HG03095 (cell line): ENCODE data around the gene GNAI2.
A peak's percentile ranks its signal among the peaks of the same experiment; 100 is the strongest.

Source experiments
- ATAC-seq: cut with Tn5 transposase; IDR thresholded peaks from one replicate; pipeline ENCODE4 v1.9.1; 2021; ENCODE audit warnings: moderate library complexity; ENCODE audit not compliant: unreplicated experiment

The GNAI2 gene

DNA sequence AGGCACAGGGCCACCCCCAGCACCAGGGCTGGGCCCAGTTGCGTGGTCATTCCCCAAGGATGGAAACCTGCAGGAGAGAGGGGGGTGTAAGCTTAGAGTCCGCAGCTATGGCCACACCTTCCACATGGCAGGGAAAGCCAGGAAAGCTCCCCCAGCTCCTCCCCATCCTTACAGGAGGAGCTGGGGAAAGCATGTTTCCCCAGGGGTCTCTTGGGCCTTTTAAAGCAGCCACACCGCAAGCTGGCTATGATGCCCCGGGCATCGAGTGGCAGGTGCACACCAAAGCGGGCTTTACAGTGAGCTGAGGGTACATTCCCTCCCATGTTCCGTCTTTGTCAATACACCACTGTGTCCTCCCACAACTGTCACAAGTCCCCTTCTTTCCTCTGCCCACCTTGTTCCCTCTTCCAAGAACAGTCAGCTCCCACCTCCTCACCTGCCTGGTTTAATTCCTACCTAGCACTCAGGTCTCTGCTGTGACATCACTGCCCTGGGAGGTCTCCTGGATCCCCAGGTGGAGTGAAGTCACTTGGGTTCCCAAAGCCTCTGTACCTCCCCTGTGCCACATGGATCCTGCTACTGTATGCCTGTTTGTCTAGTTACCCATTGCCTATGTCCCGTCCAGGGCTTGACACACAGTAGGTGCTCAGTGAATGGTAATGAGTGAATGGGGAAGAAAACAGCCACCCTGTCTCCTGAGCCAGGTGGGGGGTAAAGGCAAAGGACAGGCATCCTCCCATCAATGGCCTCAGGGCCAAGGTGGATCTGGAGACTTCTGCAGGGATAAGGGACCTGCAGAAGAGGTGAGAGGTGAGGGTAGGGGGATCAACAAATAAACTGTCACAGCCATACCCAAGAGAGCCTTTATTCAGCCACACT, 59.8 kb downstream of the GNAI2 start:
- ATAC-seq: no peak

GRCh38 chr3:50296721-50297383, 60.8 kb downstream of the GNAI2 start:
- ATAC-seq: no peak

GRCh38 chr3:50297384-50297775, 61.4 kb downstream of the GNAI2 start:
- ATAC-seq: no peak

- no peak for ATAC-seq
Measured at GRCh38 chr3:50297896-50298725, 62.1 kb downstream of the GNAI2 start.

DNA sequence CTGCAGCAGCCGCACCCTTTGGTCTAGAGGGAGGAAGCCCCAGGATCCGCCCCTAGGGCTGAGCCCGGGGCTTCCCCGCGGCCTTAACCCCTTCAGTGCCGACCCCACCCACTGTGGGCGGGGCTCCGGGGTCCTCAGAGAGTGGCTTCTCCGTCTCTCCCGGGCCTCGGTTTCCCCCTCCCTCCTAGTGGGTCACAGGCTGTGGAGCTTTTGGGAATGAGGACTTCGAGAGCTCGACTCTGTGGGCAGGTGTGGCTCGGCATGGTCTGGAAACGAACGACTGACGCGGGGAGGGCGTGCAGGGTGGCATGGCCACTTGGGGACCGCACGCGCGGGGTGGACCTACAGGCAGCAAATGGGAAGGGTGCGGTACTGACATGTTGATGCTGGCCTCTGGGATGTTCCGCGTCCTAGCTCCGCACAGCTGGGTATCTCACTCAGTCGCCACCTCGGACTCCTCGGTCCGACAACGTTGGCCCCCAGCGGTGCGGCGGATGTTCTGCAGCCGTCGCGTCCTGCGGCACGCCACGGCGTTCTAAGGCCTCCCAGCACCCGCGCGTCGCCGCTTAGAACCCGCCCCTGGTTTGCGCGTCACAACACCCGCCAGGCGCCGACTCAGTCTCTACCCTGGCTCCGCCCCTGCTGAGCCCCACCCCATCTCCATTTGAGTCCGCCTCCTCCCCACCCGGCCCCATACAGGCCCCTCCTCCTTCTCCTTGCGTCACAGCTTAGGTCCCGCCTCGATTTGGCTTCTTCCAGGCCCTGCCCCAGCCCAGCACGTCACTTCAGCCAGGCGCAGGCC, 63.0 kb downstream of the GNAI2 start, which contains the start of the genes HYAL3 and NAA80:
Gene HYAL3 (minus strand): TSS at position 570 of the 802 bp plus-strand sequence. CDS start 3,803 bp downstream, outside the sequence.
Gene NAA80 (minus strand): TSS at position 570 of the 802 bp plus-strand sequence. CDS start 1,942 bp downstream, outside the sequence.
- ATAC-seq: peak; percentile 79

- ATAC-seq: no peak
Measured at GRCh38 chr3:50299638-50299928, 63.6 kb downstream of the GNAI2 start.

DNA sequence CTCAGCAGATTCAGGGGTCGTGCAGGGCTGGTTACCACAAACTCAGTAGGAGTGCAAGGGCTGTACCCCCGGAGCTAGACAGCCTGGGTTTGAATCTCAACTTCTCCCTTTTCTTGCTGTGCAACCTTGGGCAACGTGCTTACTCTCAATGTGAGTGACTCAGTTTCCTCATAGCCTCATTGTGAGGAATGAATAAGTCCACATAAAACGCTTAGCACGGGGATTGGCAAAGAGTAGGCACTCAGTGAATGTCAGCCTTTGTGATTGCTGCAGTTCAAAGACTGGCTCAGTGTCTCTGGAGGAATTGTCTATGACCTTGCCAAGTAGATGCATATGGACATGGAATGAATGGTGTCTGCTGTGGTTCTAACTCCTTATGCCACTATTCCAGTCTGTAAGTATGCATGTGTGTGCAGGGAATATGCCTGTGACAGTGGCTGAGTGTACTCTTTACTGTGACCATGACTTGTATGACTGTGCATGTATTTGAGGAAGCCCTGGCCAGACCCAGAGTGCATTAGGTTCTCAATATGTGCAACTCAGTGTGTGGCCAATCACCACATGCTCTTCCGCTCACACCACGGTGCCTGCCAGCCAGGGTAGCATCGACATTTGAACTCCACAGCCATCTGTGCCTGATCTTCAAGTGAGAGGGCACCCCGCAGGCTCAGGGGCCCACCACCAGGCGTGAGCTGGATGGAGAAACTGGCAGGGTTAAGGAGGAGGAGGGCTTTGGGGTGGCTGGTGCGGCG, 64.1 kb downstream of the GNAI2 start:
- ATAC-seq: no peak

GRCh38 chr3:50300681-50301254, 64.8 kb downstream of the GNAI2 start:
- no peak for ATAC-seq

GRCh38 chr3:50302095-50303012, 66.3 kb downstream of the GNAI2 start:
- no peak for ATAC-seq

DNA sequence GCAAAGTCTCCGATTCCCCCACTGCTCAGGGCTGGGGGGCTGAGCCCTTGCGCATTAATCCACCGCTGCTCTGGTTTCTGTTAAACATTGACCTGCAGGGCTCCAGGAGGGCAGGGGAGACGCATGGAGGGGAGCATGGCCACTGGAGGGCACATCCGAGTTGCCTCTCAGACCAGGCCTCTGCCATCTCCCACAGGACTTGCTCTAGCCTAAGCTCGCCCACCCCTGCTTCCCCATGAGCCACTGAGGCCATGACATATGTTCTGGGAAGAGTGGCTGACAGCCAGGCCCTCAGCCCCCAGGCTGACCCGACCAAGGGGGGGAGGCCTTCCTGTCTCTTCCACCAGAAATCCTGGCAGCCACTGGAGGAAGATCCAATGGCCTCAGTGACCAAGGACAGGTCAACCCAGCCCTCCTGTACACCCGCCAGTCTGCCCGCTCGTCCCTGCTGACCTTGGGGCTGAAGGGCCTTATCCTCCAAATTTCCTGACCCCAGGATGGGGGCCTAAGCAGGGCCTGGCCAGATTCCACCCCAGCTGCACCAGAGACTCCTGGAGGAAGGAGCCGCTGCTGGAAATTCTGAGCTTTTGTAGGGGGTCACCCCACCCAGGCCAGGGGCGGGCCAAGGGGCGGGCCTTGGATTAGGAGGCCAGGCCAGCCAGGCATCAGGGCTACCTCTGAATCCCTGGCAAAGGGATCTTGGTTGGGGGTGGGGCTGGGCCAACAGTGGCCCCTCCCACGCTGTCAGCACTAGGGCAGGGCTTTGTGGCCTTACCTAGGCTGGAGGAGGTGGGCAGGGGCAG, 67.2 kb downstream of the GNAI2 start, which contains the start of gene HYAL1:
Gene HYAL1 (minus strand): TSS at position 562 of the 803 bp plus-strand sequence. CDS start 618 bp downstream, outside the sequence.
- ATAC-seq: no peak

- ATAC-seq: no peak
Measured at GRCh38 chr3:50304601-50305000, 68.6 kb downstream of the GNAI2 start.
